ENCODE measurements around the gene KLK3.

KLK3 gene

DNA sequence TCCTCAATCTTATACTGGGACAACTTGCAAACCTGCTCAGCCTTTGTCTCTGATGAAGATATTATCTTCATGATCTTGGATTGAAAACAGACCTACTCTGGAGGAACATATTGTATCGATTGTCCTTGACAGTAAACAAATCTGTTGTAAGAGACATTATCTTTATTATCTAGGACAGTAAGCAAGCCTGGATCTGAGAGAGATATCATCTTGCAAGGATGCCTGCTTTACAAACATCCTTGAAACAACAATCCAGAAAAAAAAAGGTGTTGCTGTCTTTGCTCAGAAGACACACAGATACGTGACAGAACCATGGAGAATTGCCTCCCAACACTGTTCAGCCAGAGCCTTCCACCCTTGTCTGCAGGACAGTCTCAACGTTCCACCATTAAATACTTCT, 4.0 kb upstream of the KLK3 start:
- H4K20me1 ChIP-seq (ENCODE audit: insufficient read depth, low read length): no peaks in the 10 kb centered on the region
- TF ChIP-seq, protein P1, sequence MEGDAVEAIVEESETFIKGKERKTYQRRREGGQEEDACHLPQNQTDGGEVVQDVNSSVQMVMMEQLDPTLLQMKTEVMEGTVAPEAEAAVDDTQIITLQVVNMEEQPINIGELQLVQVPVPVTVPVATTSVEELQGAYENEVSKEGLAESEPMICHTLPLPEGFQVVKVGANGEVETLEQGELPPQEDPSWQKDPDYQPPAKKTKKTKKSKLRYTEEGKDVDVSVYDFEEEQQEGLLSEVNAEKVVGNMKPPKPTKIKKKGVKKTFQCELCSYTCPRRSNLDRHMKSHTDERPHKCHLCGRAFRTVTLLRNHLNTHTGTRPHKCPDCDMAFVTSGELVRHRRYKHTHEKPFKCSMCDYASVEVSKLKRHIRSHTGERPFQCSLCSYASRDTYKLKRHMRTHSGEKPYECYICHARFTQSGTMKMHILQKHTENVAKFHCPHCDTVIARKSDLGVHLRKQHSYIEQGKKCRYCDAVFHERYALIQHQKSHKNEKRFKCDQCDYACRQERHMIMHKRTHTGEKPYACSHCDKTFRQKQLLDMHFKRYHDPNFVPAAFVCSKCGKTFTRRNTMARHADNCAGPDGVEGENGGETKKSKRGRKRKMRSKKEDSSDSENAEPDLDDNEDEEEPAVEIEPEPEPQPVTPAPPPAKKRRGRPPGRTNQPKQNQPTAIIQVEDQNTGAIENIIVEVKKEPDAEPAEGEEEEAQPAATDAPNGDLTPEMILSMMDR (IDR thresholded peaks at IDR 0.05; ENCODE audit: low read length): no peak
- TF ChIP-seq EZH2 (IDR thresholded peaks at IDR 0.05; ENCODE audit: borderline replicate concordance, low read length): no peak
- no peak overlapping the region for H3K4me2 ChIP-seq (ENCODE audit: low read length)
- H2AFZ ChIP-seq (ENCODE audit: low read length): no peak overlapping the region
- H3K27ac ChIP-seq (ENCODE audit: low read depth, low read length, poor library complexity, severe bottlenecking): no peak overlapping the region
- H3K4me1 ChIP-seq (ENCODE audit: insufficient read depth, low read length, severe bottlenecking): no peaks in the 10 kb centered on the region
- no peak overlapping the region for H3K4me3 ChIP-seq (ENCODE audit: low read depth, low read length, poor library complexity, severe bottlenecking)
- peaks cover 3% of the 10 kb centered on the region; the same call in 1 of the 2 replicates for H3K27me3 ChIP-seq (ENCODE audit: insufficient read depth, low read length)
- no peaks in the 10 kb centered on the region for H3K79me2 ChIP-seq (ENCODE audit: insufficient read depth, low read length)
- no peaks in the 10 kb centered on the region for H3K9me3 ChIP-seq (ENCODE audit: low read length)
- H3K36me3 ChIP-seq (ENCODE audit: insufficient read depth, low read length): no peaks in the 10 kb centered on the region
- no peaks in the 10 kb centered on the region for H3K9me2 ChIP-seq (ENCODE audit: low read depth, low read length)
- no peaks in the 10 kb centered on the region for H3F3A ChIP-seq (ENCODE audit: insufficient read depth, low read length)
- no peak overlapping the region for H3K9ac ChIP-seq (ENCODE audit: low read length)

GRCh38 chr19:50851620-50852019, 3.1 kb upstream of the KLK3 start:
- Histone ChIP-seq H3F3A (ENCODE audit: insufficient read depth, low read length) (no peaks in the 10 kb centered on the region), H3K9me3 (ENCODE audit: low read length) (no peaks in the 10 kb centered on the region), H3K27ac (ENCODE audit: low read depth, low read length, poor library complexity, severe bottlenecking) (no peak overlapping the region), H3K9me2 (ENCODE audit: low read depth, low read length) (no peaks in the 10 kb centered on the region), H3K9ac (ENCODE audit: low read length) (no peak overlapping the region), H3K4me3 (ENCODE audit: low read depth, low read length, poor library complexity, severe bottlenecking) (no peak overlapping the region), H3K4me1 (ENCODE audit: insufficient read depth, low read length, severe bottlenecking) (no peaks in the 10 kb centered on the region), H3K4me2 (ENCODE audit: low read length) (no peak overlapping the region), H3K27me3 (ENCODE audit: insufficient read depth, low read length) (peaks cover 3% of the 10 kb centered on the region; the same call in 1 of the 2 replicates), H3K36me3 (ENCODE audit: insufficient read depth, low read length) (no peaks in the 10 kb centered on the region), H3K79me2 (ENCODE audit: insufficient read depth, low read length) (no peaks in the 10 kb centered on the region), H2AFZ (ENCODE audit: low read length) (no peak overlapping the region), H4K20me1 (ENCODE audit: insufficient read depth, low read length) (no peaks in the 10 kb centered on the region)
- no peak for TF ChIP-seq EZH2 (IDR thresholded peaks at IDR 0.05; ENCODE audit: borderline replicate concordance, low read length)
- TF ChIP-seq, protein P1 (IDR thresholded peaks at IDR 0.05; ENCODE audit: low read length): no peak

DNA sequence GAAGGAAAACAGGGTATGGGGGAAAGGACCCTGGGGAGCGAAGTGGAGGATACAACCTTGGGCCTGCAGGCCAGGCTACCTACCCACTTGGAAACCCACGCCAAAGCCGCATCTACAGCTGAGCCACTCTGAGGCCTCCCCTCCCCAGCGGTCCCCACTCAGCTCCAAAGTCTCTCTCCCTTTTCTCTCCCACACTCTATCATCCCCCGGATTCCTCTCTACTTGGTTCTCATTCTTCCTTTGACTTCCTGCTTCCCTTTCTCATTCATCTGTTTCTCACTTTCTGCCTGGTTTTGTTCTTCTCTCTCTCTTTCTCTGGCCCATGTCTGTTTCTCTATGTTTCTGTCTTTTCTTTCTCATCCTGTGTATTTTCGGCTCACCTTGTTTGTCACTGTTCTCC, 2.7 kb downstream of the KLK3 start:
- Histone ChIP-seq H3K36me3 (ENCODE audit: insufficient read depth, low read length) (no peaks in the 10 kb centered on the region), H3K79me2 (ENCODE audit: insufficient read depth, low read length) (no peaks in the 10 kb centered on the region), H3K27ac (ENCODE audit: low read depth, low read length, poor library complexity, severe bottlenecking) (no peak overlapping the region), H4K20me1 (ENCODE audit: insufficient read depth, low read length) (no peaks in the 10 kb centered on the region), H3F3A (ENCODE audit: insufficient read depth, low read length) (no peaks in the 10 kb centered on the region), H3K9me2 (ENCODE audit: low read depth, low read length) (no peaks in the 10 kb centered on the region), H3K9ac (ENCODE audit: low read length) (no peak overlapping the region), H3K4me3 (ENCODE audit: low read depth, low read length, poor library complexity, severe bottlenecking) (no peak overlapping the region), H3K9me3 (ENCODE audit: low read length) (no peaks in the 10 kb centered on the region), H3K4me2 (ENCODE audit: low read length) (no peak overlapping the region), H3K27me3 (ENCODE audit: insufficient read depth, low read length) (no peaks in the 10 kb centered on the region; the same call in 1 of the 2 replicates), H2AFZ (ENCODE audit: low read length) (no peak overlapping the region), H3K4me1 (ENCODE audit: insufficient read depth, low read length, severe bottlenecking) (no peaks in the 10 kb centered on the region)
- TF ChIP-seq, protein P1 (IDR thresholded peaks at IDR 0.05; ENCODE audit: low read length): no peak
- TF ChIP-seq EZH2 (IDR thresholded peaks at IDR 0.05; ENCODE audit: borderline replicate concordance, low read length): no peak
